H1 (cell line): Measurements from ENCODE around the gene WFIKKN1. TPM values are rescaled to one million over a fixed set of nuclear protein-coding genes. Genes with fewer than 3 reads are reported as not detected.

ENCODE experiments used
- CTCF ChIA-PET: fragments of 300-600 bp; sonication (Branson Sonifier 250); formaldehyde crosslinking; loops from one replicate; lab custom pipeline; 2021; ENCODE audit not compliant: partially characterized antibody; lab: Charles Lee
- POLR2A ChIA-PET: fragments of 300-600 bp; sonication (Branson Sonifier 250); formaldehyde crosslinking; loops from one replicate; lab custom pipeline; 2021; ENCODE audit warnings: inconsistent platforms; ENCODE audit not compliant: partially characterized antibody; lab: Charles Lee
- DNase-seq, 2 experiments: peaks; one replicate each; pipeline versions ENCODE4 v3.0.0 to v3.0.0-alpha.2; 2010 to 2022; ENCODE audit warnings: low spot score in 2 of 2, low read depth in 1 of 2, mixed read lengths in 1 of 2
- FAIRE-seq: peaks from 2 replicates; lab custom pipeline; 2011; peaks lifted over from hg19 to GRCh38; lab: Jason Lieb, UNC
- H2AFZ ChIP-seq: 2 replicates; pipeline ENCODE4 v1.8.1; 2012; ENCODE audit warnings: low read length, inconsistent platforms
- H2AK5ac ChIP-seq: 2 replicates; pipeline ENCODE4 v1.6.1; 2013; ENCODE audit warnings: low read depth, low read length
- H2BK120ac ChIP-seq: replicated peaks from 2 replicates; pipeline ENCODE3; 2013; ENCODE audit warnings: low read depth, low read length, inconsistent platforms
- H2BK12ac ChIP-seq: 2 replicates; pipeline ENCODE4 v1.6.1; 2013; ENCODE audit warnings: low read depth, low read length
- H2BK15ac ChIP-seq: 2 replicates; pipeline ENCODE4 v1.6.1; 2013; ENCODE audit warnings: low read length
- H2BK20ac ChIP-seq: 2 replicates; pipeline ENCODE4 v1.6.1; 2013; ENCODE audit warnings: low read length
- H2BK5ac ChIP-seq: 2 replicates; pipeline ENCODE4 v1.6.1; 2013; ENCODE audit warnings: low read depth, low read length
- H3K14ac ChIP-seq: 2 replicates; pipeline ENCODE4 v1.6.1; 2013; ENCODE audit warnings: inconsistent platforms; ENCODE audit not compliant: insufficient read length
- H3K18ac ChIP-seq: 2 replicates; pipeline ENCODE4 v1.6.1; 2013; ENCODE audit warnings: low read length; ENCODE audit errors: extremely low read depth
- H3K23ac ChIP-seq: 2 replicates; pipeline ENCODE4 v1.6.1; 2013; ENCODE audit warnings: inconsistent platforms; ENCODE audit not compliant: insufficient read length
- H3K23me2 ChIP-seq: 2 replicates; pipeline ENCODE4 v1.6.1; 2013; ENCODE audit warnings: low read depth, low read length
- H3K27ac ChIP-seq: 2 replicates; pipeline ENCODE4 v1.6.1; 2011; ENCODE audit warnings: low read depth, low read length, inconsistent platforms
- H3K27me3 ChIP-seq, 4 experiments: replicated peaks in 1 of 4; 1 replicate in 1 of 4; 2 replicates in 3 of 4; pipeline versions ENCODE4 v1.6.1 to v1.8.1; 2011 to 2013; ENCODE audit warnings: low read length in 3 of 4, mild to moderate bottlenecking in 3 of 4, inconsistent platforms in 2 of 4, mixed read lengths in 2 of 4, moderate library complexity in 1 of 4; ENCODE audit not compliant: control insufficient read depth in 3 of 4, insufficient read depth in 3 of 4; ENCODE audit errors: extremely low read depth in 1 of 4
- H3K36me3 ChIP-seq, 4 experiments: 2 replicates each; pipeline versions ENCODE4 v1.6.1 to v1.8.1; 2011 to 2013; ENCODE audit warnings: mild to moderate bottlenecking in 4 of 4, low read length in 3 of 4, moderate library complexity in 2 of 4, control low read depth in 1 of 4, inconsistent platforms in 1 of 4; ENCODE audit not compliant: insufficient read depth in 4 of 4, control insufficient read depth in 2 of 4
- H3K4ac ChIP-seq: replicated peaks from 2 replicates; pipeline ENCODE3; 2013; ENCODE audit warnings: low read length, low read depth, mixed read lengths, inconsistent platforms; ENCODE audit not compliant: insufficient read length
- H3K4me1 ChIP-seq, 4 experiments: replicated peaks in 1 of 4; 1 replicate in 1 of 4; 2 replicates in 3 of 4; pipeline versions ENCODE4 v1.6.1 to v1.8.1; 2011 to 2013; ENCODE audit warnings: low read length in 3 of 4, inconsistent platforms in 2 of 4, mixed read lengths in 1 of 4; ENCODE audit not compliant: insufficient read depth in 4 of 4, control insufficient read depth in 3 of 4
- H3K4me2 ChIP-seq, 2 experiments: 2 replicates each; pipeline versions ENCODE4 v1.6.1 to v1.8.1; 2011 to 2013; ENCODE audit warnings: low read depth in 2 of 2, low read length in 2 of 2, control low read depth in 1 of 2, inconsistent platforms in 1 of 2, mild to moderate bottlenecking in 1 of 2; ENCODE audit not compliant: insufficient read depth in 1 of 2
- H3K4me3 ChIP-seq, 4 experiments: fragments of 200-600, 300-600 bp in 1 of 4; sonication (generic), shearing (Covaris generic), sonication (Bioruptor Twin) in 1 of 4; 2 replicates each; pipeline versions ENCODE4 v1.5.1 to v1.8.1; 2011 to 2016; ENCODE audit warnings: low read length in 4 of 4, low read depth in 3 of 4, control low read depth in 2 of 4, inconsistent platforms in 2 of 4, mild to moderate bottlenecking in 2 of 4, mixed read lengths in 1 of 4, moderate library complexity in 1 of 4; ENCODE audit not compliant: insufficient read depth in 2 of 4; ENCODE audit errors: extremely low read depth in 1 of 4
- H3K56ac ChIP-seq: replicated peaks from 2 replicates; pipeline ENCODE3; 2013; ENCODE audit warnings: low read depth, mild to moderate bottlenecking, mixed read lengths, low read length, inconsistent platforms; ENCODE audit not compliant: insufficient read length
- H3K79me1 ChIP-seq: 2 replicates; pipeline ENCODE4 v1.6.1; 2013; ENCODE audit warnings: low read depth, low read length, control low read depth
- H3K79me2 ChIP-seq, 2 experiments: 2 replicates each; pipeline versions ENCODE4 v1.6.1 to v1.8.1; 2012 to 2013; ENCODE audit warnings: low read length in 2 of 2, mild to moderate bottlenecking in 2 of 2, inconsistent platforms in 1 of 2; ENCODE audit not compliant: insufficient read depth in 2 of 2, control insufficient read depth in 1 of 2
- H3K9ac ChIP-seq, 4 experiments: replicated peaks in 1 of 4; 1 replicate in 1 of 4; 2 replicates in 3 of 4; pipeline versions ENCODE4 v1.6.1 to v1.8.1; 2011 to 2013; ENCODE audit warnings: low read depth in 3 of 4, low read length in 3 of 4, control low read depth in 2 of 4, mild to moderate bottlenecking in 2 of 4, moderate library complexity in 2 of 4, inconsistent platforms in 1 of 4; ENCODE audit errors: extremely low read depth in 1 of 4
- H3K9me3 ChIP-seq, 2 experiments: 2 replicates each; pipeline versions ENCODE4 v1.6.1 to v1.8.1; 2012 to 2013; ENCODE audit warnings: mild to moderate bottlenecking in 2 of 2, moderate library complexity in 2 of 2, control low read depth in 1 of 2, inconsistent platforms in 1 of 2, low read depth in 1 of 2, low read length in 1 of 2, mixed read lengths in 1 of 2; ENCODE audit not compliant: insufficient read depth in 2 of 2
- H4K20me1 ChIP-seq, 2 experiments: replicated peaks in 1 of 2; 2 replicates each; pipeline versions ENCODE3 to v1.8.1; 2011 to 2013; ENCODE audit warnings: inconsistent platforms in 2 of 2, low read length in 2 of 2, mild to moderate bottlenecking in 1 of 2; ENCODE audit not compliant: insufficient read depth in 2 of 2, control insufficient read depth in 1 of 2
- H4K5ac ChIP-seq: 2 replicates; pipeline ENCODE4 v1.6.1; 2013; ENCODE audit warnings: low read length, low read depth, mixed read lengths, inconsistent platforms; ENCODE audit not compliant: insufficient read length
- H4K8ac ChIP-seq: 2 replicates; pipeline ENCODE4 v1.8.0; 2013; ENCODE audit warnings: mild to moderate bottlenecking, moderate library complexity, low read length, inconsistent platforms; ENCODE audit not compliant: insufficient read depth; ENCODE audit errors: extremely low read depth
- H4K91ac ChIP-seq: replicated peaks from 2 replicates; pipeline ENCODE3; 2013; ENCODE audit warnings: low read length, mixed read lengths, inconsistent platforms; ENCODE audit not compliant: insufficient read length
- CEBPB ChIP-seq: IDR thresholded peaks from 2 replicates; pipeline ENCODE4 v1.6.1; 2012; ENCODE audit warnings: low read depth, low read length
- JUN ChIP-seq: IDR thresholded peaks from 2 replicates; pipeline ENCODE4 v1.6.1; 2011; ENCODE audit warnings: low read depth, mild to moderate bottlenecking, improper control_type of control experiment, low read length
- KDM1A ChIP-seq: fragments of 200-600, 300-600 bp; sonication (generic); IDR thresholded peaks from 2 replicates; pipeline ENCODE4 v1.7.1; 2016; ENCODE audit warnings: mild to moderate bottlenecking, low read length, borderline replicate concordance
- NRF1 ChIP-seq: IDR thresholded peaks from 2 replicates; pipeline ENCODE4 v1.6.1; 2011; ENCODE audit warnings: mild to moderate bottlenecking, low read depth, low read length, improper control_type of control experiment
- RXRA ChIP-seq: IDR thresholded peaks from 2 replicates; pipeline ENCODE4 v1.6.1; 2011; ENCODE audit warnings: low read depth, mild to moderate bottlenecking, low read length, moderate library complexity; ENCODE audit not compliant: insufficient read depth
- SP2 ChIP-seq: IDR thresholded peaks from 2 replicates; pipeline ENCODE4 v1.6.1; 2012; ENCODE audit warnings: mild to moderate bottlenecking, low read length, inconsistent platforms
- TCF12 ChIP-seq: IDR thresholded peaks from 2 replicates; pipeline ENCODE4 v1.6.1; 2011; ENCODE audit warnings: low read depth, mild to moderate bottlenecking, low read length
- WGBS, 2 experiments: shearing (Covaris generic) in 1 of 2; methylation state at CpG; one replicate each; pipeline versions ENCODE4 v1.1.6 to v1.1.7; 2013 to 2015; ENCODE audit warnings: low lambda C conversion rate in 2 of 2, mixed read lengths in 2 of 2, inconsistent platforms in 1 of 2, low coverage in 1 of 2, missing lambda C conversion rate in 1 of 2; ENCODE audit not compliant: insufficient replicate concordance in 2 of 2, insufficient coverage in 1 of 2, insufficient read length in 1 of 2; ENCODE audit errors: extremely low coverage in 1 of 2, missing lambda C conversion rate in 1 of 2; 5-methylcytosine and 5-hydroxymethylcytosine counted together
- polyA plus RNA-seq, 7 experiments: library from polyadenylated mRNA; depleted of rRNA in 3 of 7; stranded (reverse) in 5 of 7; unstranded in 2 of 7; fragments of >200 nt in 5 of 7; fragments of 200-250 nt in 2 of 7; gene quantifications; 1 replicate in 5 of 7; 2 replicates in 1 of 7; 4 replicates in 1 of 7; pipeline versions ENCODE4 v1.2.1 to v1.2.3, GENCODE V29; 2011 to 2013; ENCODE audit warnings: missing spikeins in 2 of 7, mixed read lengths in 2 of 7
- total RNA-seq: library from RNA; stranded (reverse); fragmentation: NEBNext Ultra II Directional; extraction: Animal tissue kit (Norgen Biotek cat#: 25700); gene quantifications from 2 replicates; pipeline ENCODE4 v1.2.1, GENCODE V29; 2021

The WFIKKN1 gene
- total and polyA plus RNA-seq, 2 of the 8 experiments (the other 6 are each of a cell fraction or from before 2014, with no cell fraction given), result 11.4 to 15.8 TPM

DNA sequence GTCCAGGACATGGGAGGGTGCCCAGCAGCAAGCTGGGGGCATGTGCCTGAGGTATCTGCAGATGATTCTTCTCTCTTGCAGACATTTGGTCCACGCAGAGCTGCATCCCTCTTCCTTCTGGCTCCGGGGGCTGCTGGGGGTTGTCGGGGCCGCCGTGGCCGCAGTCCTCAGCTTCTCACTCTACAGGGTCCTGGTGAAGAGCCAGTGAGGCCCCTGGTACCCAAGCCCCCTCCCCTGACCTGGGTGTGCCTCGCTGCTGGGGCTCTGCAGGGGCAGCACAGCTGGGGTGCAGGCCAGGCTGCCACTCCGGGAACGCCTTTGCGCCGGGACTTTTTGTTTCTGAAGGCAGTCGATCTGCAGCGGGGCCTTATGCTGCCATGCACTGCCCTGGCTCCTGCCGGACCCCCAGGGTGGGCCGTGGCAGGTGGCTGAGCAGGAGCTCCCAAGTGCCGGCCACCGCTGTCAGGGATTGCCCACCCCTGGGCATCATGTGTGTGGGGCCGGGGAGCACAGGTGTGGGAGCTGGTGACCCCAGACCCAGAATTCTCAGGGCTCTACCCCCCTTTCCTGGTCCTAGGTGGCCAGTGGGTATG, 42.7 kb downstream of the WFIKKN1 start:
- H4K20me1 ChIP-seq, result peaks cover 5 to 28% of the 10 kb centered on the region in 2 experiments
- no peak overlapping the region for H2AK5ac ChIP-seq
- no peak overlapping the region for H2BK12ac ChIP-seq
- no peak overlapping the region for H3K4me2 ChIP-seq
- no peak overlapping the region for H3K27ac ChIP-seq
- no peak overlapping the region for H3K4me3 ChIP-seq
- no peak overlapping the region for H2BK5ac ChIP-seq
- FAIRE-seq, result no peak
- H4K91ac ChIP-seq, result no peak overlapping the region
- no peak overlapping the region for H2BK15ac ChIP-seq
- H3K4me1 ChIP-seq, result peaks cover 0 to 29% (median 25%) of the 10 kb centered on the region in 4 experiments; a peak in 6 of 7 replicates
- WGBS, 2 experiments, result 95% methylated on average over 18 of the region's 18 CpGs; no CpG with 5 or more reads in 1 of the 2 experiments
- no peak overlapping the region for H3K56ac ChIP-seq
- peaks cover 14 to 44% (median 33%) of the 10 kb centered on the region in 4 experiments for H3K36me3 ChIP-seq
- H4K5ac ChIP-seq, result no peak overlapping the region
- H3K23me2 ChIP-seq, result peaks cover 12% of the 10 kb centered on the region
- H2AFZ ChIP-seq, result no peak overlapping the region
- no peak overlapping the region for H3K14ac ChIP-seq
- H3K4ac ChIP-seq, result no peak overlapping the region
- TF ChIP-seq CEBPB, result no peak
- no peak for TF ChIP-seq SP2
- no peak for TF ChIP-seq JUN
- TF ChIP-seq TCF12, result no peak
- TF ChIP-seq NRF1, result no peak
- TF ChIP-seq RXRA, result no peak
- no peak for TF ChIP-seq KDM1A
- TF ChIP-seq, all 59 proteins: peak for 0
- Histone ChIP-seq H3K18ac (no peak overlapping the region), H3K9ac (no peak overlapping the region), H3K9me3 (no peaks in the 10 kb centered on the region), H2BK20ac (no peak overlapping the region), H3K23ac (no peak overlapping the region), H4K8ac (no peak overlapping the region), H3K27me3 (peaks cover 0 to 2% (median 0%) of the 10 kb centered on the region in 4 experiments; a peak in 2 of 7 replicates), H3K79me1 (peaks cover 11% of the 10 kb centered on the region), H3K79me2 (peaks cover 0 to 11% of the 10 kb centered on the region in 2 experiments; a peak in 1 of 4 replicates), H2BK120ac (no peak overlapping the region)
- POLR2A ChIA-PET, result interaction anchor here (0.7 to 17.4 kb wide), 8 partner anchors 5 to 44 kb away, joined by 3 to 214 read pairs (median 6); partner anchors contain the start of genes JMJD8, METRN, RHBDL1 and RHOT2
- DNase-seq, result no peak
- CTCF ChIA-PET, result interaction anchor here (0.9 to 12.0 kb wide), 8 partner anchors 13 to 281 kb away, joined by 3 to 75 read pairs (median 4); partner anchors contain the start of genes CIAO3 and WDR24
